Stimulated activated naive CD8-positive, alpha-beta T cell treated with anti-CD3 and anti-CD28 coated beads, Interleukin-15, amount 100 ng/mL, for 72 hours (primary cell): ENCODE data around the gene IQSEC1.

Experiments
- ATAC-seq: fragments of 150-1000 bp; cut with Tn5 transposase; 2 replicates; pipeline ENCODE4 v1.10.0; 2021; ENCODE audit warnings: mild to moderate bottlenecking, moderate library complexity
- DNase-seq, 2 donors: peaks; one replicate each; pipeline ENCODE4 v3.0.0; 2021 to 2022
- H3K27ac Mint-ChIP-seq, 2 donors: one replicate each; pipeline ENCODE4 v1.8.0; 2022; ENCODE audit warnings: mild to moderate bottlenecking in 2 of 2, mixed read lengths in 2 of 2, moderate library complexity in 2 of 2
- H3K27me3 Mint-ChIP-seq: one replicate; pipeline ENCODE4 v1.8.0; 2022; ENCODE audit warnings: mixed read lengths
- H3K4me1 Mint-ChIP-seq: one replicate; pipeline ENCODE4 v1.8.0; 2022; ENCODE audit warnings: mild to moderate bottlenecking, mixed read lengths
- H3K4me3 Mint-ChIP-seq, 2 donors: one replicate each; pipeline ENCODE4 v1.8.0; 2022; ENCODE audit warnings: mild to moderate bottlenecking in 2 of 2, mixed read lengths in 2 of 2, moderate library complexity in 1 of 2
- H3K9me3 Mint-ChIP-seq, 2 donors: one replicate each; pipeline ENCODE4 v1.8.0; 2022; ENCODE audit warnings: mixed read lengths in 2 of 2

Gene IQSEC1

DNA sequence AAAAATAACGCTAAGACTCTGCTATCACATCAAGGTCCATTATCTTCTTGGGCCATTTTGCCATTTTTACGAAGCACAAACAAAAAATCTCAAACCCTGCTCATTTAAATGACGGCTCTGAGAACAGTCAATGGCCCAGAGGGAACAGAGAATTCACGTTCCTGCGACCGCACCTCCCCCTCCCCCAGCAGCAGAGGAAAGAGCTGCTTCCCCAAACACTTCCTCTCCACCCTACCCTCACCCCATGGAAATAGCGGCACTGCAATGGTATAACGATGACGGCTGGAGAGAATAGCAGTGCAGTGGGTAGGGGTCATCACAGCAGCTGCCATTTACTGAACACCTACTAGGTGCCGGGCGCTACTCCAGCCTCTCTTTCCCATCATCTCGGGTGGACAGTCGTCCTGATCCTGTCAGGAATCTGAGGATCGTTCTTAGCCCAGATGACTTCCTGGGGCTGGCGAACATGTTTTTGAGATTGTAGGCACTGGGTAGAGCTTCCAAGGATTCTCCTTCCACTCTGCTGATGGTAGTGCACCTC lies 113.3 kb downstream of the IQSEC1 start:
- Mint-ChIP-seq H3K4me1 (peaks cover 93% of the 10 kb centered on the region), H3K4me3 (no peak overlapping the region), H3K9me3 (no peaks in the 10 kb centered on the region), H3K27ac (no peak overlapping the region), H3K27me3 (no peaks in the 10 kb centered on the region)
- ATAC-seq = no peak
- no peak for DNase-seq

DNA sequence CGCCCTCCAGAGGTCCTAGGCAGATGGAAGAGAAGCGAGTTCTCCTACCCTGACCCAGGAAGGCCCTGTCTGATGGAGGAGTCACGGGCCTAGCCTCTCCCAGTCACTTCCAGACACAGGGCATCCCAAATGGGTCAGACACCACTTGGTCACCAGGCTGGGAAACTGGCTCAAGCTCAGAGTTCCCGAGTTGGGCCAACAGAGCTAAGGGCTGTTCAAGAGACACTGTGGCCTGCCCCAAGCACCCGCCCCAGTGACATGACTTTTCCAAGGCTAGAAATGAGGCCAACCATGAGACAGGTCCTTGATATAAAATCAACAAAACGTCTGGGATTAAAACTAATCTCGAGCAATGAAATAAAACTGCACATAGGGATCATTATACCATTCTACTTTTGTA lies 113.8 kb downstream of the IQSEC1 start:
- Mint-ChIP-seq H3K27ac (no peak overlapping the region), H3K4me1 (peaks cover 93% of the 10 kb centered on the region), H3K9me3 (no peaks in the 10 kb centered on the region), H3K4me3 (no peak overlapping the region), H3K27me3 (no peaks in the 10 kb centered on the region)
- DNase-seq (no peak), ATAC-seq (no peak)

DNA sequence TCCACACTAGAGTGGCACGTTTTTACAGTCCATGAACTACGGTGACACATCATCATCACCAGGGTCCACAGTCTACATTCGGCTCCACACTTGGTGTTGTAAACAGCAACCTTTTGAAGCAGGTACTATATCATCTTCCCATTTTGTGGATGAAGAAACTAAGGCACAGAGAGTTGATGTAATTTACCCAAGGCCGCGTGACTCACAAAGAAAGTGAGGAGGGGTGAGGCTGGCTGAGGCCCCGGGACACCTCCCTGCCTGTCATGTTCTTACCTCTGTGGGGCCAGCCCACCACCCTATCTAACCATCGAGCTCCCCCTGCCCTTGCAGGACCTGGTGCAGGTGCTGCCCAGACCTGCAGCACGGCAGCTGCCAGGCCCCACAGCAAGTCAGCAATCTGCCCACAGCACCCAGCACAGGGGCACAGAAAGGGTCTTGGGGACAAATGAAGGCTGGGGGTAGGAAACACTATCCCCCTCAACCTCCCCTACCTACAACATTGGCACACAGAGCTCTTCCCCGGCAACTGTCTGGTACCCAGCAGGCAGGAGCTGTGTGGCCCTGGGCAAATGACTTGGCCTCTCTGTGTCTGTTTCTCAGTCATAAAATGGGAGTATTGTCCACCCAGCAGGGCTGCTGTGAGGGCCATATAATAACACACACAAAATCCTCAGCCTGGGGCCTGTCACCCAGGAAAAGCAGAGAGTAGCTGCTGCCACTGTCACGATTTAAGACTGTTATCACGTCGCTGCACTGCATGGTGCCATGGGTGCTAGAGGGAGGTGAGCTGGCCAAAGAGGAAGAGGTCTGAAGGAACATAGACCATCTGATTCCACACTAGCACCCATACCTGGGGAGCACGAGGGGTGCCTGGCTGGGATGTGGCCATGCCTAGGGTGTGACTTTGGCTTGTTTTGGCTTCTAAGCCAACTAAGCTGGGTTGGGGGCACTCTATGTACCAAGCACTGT lies 115.1 kb downstream of the IQSEC1 start:
- H3K4me1 Mint-ChIP-seq = peaks cover 93% of the 10 kb centered on the region
- no peaks in the 10 kb centered on the region for H3K27me3 Mint-ChIP-seq
- ATAC-seq (no peak), DNase-seq (no peak)
- no peak overlapping the region for H3K4me3 Mint-ChIP-seq
- peak overlapping the region in 1 of 2 donors; percentile 67 for H3K27ac Mint-ChIP-seq
- no peaks in the 10 kb centered on the region for H3K9me3 Mint-ChIP-seq

DNA sequence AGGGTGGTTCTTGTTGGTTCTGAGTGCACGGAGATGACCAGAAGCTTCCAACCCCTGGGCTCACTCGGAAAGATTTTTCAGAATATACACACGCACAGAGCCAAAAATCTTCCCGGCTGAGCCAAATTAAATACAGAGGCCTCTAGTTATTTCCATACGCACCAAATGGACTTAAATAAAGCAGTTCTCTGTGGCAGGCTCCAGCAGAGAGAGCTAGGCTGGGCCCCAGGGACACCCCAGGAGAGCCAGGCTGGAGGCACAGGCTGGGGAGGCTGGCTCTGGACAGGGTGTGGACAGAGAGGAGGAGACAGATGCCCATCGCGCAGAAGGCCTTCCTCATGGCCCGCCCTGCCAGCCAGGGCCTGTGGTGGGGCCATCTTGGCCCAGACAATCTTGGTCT lies 115.9 kb downstream of the IQSEC1 start:
- Mint-ChIP-seq H3K4me3 (no peak overlapping the region), H3K27ac (no peak overlapping the region), H3K9me3 (no peaks in the 10 kb centered on the region), H3K4me1 (peaks cover 93% of the 10 kb centered on the region), H3K27me3 (no peaks in the 10 kb centered on the region)
- DNase-seq (no peak), ATAC-seq (no peak)

DNA sequence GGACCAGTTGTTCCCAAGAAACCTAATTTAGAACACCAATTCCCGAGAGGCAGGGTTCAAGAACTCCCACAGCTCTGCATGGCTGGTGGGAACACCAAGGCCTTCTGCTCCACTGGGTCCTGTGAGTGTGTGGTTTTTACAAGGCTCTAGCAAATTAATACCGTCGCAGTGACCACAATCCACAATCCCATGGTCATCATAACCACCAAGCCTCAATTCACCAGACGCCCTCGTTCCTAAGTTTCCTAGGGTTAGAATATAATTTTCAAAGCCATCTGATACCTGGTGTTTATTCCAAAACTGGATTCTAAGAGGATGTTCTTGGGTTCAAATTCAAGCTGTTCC lies 116.9 kb downstream of the IQSEC1 start:
- H3K27ac Mint-ChIP-seq = no peak overlapping the region
- peaks cover 91% of the 10 kb centered on the region for H3K4me1 Mint-ChIP-seq
- H3K4me3 Mint-ChIP-seq = no peak overlapping the region
- H3K9me3 Mint-ChIP-seq = no peaks in the 10 kb centered on the region
- no peaks in the 10 kb centered on the region for H3K27me3 Mint-ChIP-seq
- no peak for DNase-seq
- no peak for ATAC-seq

DNA sequence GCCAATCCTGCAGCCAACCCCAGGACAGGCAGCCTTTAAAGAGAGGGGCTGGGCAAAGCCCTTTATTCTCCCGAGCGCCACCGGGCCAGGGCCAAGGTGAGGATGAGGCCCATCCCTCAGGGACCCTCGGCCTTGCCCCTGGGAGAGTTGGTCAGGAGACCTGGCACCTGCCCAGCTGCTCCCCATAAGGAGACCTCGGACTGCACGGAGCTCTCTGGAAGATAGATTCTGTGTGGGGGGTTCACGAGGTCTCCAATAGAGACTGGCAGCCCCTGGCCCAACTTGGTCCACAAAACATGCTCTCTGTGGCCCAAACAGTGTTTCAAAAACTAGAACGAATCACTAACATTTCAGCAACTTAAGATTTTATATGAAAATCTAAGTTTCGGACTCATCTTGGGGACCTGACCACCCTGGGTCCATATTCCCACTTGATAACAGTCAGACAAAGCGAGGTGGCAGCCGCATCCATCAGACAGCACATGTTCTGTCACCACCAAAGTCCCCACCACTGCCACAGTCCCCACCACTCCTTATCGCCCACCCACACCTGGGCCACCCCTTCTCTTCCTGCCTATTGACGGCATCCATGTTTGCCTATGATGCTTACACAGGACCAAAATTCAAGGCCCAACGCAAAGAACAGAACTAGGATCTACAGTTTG lies 117.4 kb downstream of the IQSEC1 start:
- Mint-ChIP-seq H3K4me3 (no peak overlapping the region), H3K27ac (no peak overlapping the region)

DNA sequence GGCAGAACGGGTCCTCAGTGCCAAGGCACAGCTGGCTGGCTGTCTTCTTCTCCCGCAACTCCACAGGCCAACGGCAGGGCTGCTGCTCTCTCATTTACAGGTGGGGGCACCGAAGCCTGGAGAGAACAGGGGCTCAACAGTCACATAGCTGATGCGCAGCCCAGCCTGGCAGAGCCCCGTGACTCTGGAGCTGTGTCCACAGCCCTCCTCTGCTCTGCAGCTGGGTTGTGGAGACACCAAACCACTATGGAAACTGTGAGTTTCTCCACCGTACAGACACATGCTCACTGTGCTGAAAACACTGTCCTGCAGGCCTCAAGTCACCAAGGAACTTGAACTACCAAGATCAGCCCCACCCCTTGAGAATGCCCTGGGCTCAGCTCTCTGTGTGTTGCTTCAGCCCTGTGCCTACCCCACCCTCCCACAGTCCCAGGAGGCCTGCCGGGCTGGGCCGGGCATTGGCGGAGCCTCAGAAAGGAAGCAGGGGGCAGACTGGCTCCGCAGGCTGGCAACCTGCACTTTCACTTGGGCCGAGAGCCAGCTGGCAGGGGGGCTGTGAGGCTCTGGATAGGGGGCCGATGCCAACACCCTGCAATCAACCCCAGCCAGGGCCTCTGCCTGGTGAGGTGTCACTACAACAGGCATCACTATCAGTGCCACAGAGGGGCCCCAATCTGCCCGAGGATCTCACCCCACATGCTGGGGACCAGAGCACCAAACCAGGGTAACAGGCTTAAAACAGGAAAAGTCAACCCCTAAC lies 118.2 kb downstream of the IQSEC1 start:
- DNase-seq (peak in 1 of 2 donors; percentile 12), ATAC-seq (peak; percentile 76)
- peak overlapping the region in 1 of 2 donors; percentile 16 for H3K27ac Mint-ChIP-seq
- H3K27me3 Mint-ChIP-seq = no peaks in the 10 kb centered on the region
- H3K4me1 Mint-ChIP-seq = peaks cover 82% of the 10 kb centered on the region
- no peaks in the 10 kb centered on the region for H3K9me3 Mint-ChIP-seq
- no peak overlapping the region for H3K4me3 Mint-ChIP-seq

More for the DNA sequence above, 117.4 kb downstream of the IQSEC1 start:
- Mint-ChIP-seq H3K4me1 (peaks cover 86% of the 10 kb centered on the region), H3K9me3 (no peaks in the 10 kb centered on the region), H3K27me3 (no peaks in the 10 kb centered on the region)
- DNase-seq (no peak), ATAC-seq (no peak)

DNA sequence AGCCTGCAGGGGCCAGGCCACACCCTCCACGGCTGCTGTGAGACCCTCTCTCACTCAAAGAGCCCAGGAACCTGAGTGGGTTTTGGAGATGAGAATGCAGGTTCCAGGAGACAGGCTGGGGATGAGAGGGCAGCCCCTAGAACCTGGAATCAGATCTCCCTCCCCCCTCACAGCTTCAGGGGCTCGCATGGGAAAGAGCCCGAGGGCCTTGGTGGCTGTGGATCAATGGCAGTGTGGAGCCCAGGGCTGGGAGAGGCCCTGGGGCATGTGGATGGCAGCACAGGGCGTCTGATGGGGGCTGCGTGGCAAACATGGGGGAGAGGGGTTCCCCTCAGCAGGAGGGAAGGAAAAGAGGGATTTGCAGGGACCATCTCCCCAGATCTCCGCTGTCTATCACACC lies 119.0 kb downstream of the IQSEC1 start:
- H3K4me3 Mint-ChIP-seq = no peak overlapping the region
- H3K4me1 Mint-ChIP-seq = peaks cover 83% of the 10 kb centered on the region
- DNase-seq (no peak), ATAC-seq (no peak)
- no peaks in the 10 kb centered on the region for H3K9me3 Mint-ChIP-seq
- peak overlapping the region in 1 of 2 donors; percentile 81 for H3K27ac Mint-ChIP-seq
- no peaks in the 10 kb centered on the region for H3K27me3 Mint-ChIP-seq

DNA sequence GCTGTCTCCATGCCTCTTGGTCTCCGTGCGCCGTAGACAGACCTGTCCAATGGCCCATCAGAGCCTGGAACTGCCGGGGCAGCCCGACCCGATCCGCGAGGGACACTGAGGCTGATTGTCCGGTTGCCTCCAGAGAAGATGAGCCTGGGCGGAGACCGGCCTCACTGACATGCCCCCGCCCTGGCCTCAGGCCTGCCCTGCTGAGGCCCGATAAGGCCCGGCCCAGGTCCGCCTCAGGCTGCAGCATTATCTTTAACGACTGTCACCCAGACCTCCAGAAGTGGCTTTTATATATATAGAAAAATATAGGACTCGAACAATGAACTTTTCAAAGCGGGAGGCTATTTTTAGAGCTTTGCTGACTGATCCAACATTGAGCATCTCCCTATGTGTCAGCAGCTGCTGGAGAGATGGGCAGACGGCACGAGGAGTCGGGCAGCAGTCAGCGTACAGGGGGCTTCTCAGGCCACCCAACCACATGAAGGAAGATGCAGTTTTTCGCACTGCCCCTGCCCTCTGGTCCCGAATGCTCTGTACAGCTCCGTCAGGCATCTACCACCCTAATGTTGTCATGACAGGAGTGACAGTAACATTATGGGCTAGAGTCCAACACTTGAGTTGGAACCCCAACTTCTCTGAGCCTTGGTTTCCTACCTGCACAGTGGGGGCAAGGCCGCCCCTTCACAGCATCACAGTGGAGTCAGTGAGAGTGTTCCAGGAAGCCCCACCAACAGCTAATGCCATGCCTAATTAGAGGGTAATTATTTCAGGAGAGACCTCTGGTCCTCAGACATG lies 119.8 kb downstream of the IQSEC1 start:
- Mint-ChIP-seq H3K27me3 (no peaks in the 10 kb centered on the region), H3K4me1 (peaks cover 87% of the 10 kb centered on the region), H3K27ac (no peak overlapping the region), H3K9me3 (no peaks in the 10 kb centered on the region), H3K4me3 (no peak overlapping the region)
- ATAC-seq (no peak), DNase-seq (no peak)

DNA sequence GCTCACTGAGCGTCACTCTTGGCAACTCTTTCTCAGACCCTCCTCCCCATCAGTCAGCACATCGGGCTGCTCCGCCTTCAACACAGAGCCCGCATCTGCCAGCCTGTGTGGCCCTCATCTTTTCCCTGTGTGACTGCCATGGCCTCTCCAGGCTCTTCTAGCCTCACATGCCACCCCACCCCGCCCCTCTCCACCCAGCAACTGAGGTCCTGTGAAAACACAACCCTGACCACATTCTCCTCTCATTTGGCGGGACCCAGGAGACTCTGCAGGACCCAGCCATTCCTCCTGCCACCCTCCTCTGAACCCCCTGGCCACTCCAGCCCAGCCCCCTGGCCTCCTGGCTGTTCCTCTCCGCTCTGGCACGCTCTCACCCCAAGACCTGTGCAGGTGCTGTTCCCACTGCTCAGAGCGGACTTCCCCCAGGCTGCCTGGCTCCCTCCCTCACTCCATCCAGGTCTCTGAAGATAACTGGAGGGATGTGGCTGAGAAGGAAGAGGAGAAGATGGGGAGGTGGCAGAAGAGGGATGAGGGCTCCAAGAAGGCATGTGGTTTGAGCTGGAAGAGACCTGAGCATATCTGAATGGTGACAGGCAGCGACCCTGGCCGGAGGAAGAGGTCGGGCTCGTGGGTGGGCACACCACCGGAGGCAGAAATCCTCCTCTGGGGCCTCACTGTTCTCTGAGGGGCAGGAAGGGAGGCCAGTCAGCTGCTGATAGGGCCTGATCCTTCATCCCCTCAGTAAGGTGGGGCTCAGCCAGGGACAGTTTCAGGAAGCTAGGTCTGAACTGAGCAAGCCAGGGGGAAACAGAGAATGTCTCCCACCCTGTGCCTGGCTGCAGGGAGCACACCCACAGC lies 120.7 kb downstream of the IQSEC1 start:
- Mint-ChIP-seq H3K27ac (peak overlapping the region in 1 of 2 donors; percentile 9), H3K4me1 (peaks cover 88% of the 10 kb centered on the region), H3K27me3 (no peaks in the 10 kb centered on the region), H3K9me3 (no peaks in the 10 kb centered on the region), H3K4me3 (no peak overlapping the region)
- ATAC-seq (no peak), DNase-seq (no peak)

DNA sequence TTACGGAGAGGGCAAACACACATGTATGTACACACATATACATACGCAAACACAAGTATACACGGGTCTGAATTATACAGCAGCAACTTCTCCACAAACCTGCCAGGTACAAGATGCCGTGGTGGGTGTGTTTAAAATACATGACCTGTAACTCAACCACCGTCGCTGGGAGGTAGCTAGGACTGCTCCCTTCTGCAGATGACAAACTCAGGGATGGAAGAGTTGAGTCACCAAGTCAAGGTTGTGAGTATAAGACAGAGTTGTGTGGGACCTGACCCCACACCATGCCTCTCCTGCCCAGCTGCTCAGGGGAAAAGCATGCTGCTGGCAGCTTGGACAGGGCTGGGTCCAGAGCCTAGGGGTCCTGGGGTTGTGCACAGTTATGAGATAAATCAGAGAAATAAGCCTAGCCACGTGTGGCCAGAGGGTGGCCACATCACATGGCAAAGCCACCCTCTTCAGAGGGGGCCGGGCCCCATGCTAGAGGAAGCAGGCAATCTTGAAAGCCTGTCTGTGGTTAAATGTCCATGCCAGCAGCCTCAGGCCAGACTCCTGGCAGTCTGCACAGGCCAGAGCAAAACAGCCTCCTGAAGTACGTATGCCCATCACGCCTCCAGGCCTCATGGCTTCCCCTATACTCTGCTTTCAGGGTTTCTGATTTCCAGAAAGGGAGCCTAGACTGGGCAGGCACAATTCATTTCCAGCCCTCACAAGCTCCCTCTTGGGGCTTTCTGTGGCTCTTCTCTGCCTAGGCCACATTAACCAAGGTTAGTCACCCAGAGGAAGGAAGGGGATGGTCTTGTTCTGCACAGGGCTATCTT lies 124.1 kb downstream of the IQSEC1 start:
- DNase-seq = peak; percentile 34 to 64
- H3K27me3 Mint-ChIP-seq = no peaks in the 10 kb centered on the region
- H3K27ac Mint-ChIP-seq = peak overlapping the region in 1 of 2 donors; percentile 59
- ATAC-seq = peak; percentile 96
- no peaks in the 10 kb centered on the region for H3K9me3 Mint-ChIP-seq
- H3K4me1 Mint-ChIP-seq = peaks cover 74% of the 10 kb centered on the region
- peak overlapping the region; percentile 40 to 64 for H3K4me3 Mint-ChIP-seq

DNA sequence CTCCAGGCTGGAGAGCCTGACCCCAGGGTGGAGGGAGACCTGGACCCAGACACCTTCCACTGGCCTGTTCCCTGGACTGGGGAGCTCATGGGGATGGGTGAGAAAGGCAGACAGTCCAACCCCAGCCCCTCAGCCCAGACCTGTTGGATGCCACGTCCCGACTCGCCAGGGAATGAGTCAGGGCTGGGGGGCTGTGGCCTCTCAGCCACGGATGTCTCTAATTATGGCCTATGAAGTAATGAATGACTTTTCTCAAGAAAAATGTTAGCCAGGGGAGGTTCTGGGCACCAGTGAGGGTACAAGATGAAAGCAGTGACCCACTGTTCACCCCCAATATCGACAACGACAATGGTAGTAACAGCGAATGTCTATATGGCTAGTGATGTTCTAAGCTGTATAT lies 124.9 kb downstream of the IQSEC1 start:
- Mint-ChIP-seq H3K27me3 (no peaks in the 10 kb centered on the region), H3K27ac (no peak overlapping the region), H3K4me1 (peaks cover 68% of the 10 kb centered on the region), H3K4me3 (no peak overlapping the region), H3K9me3 (no peaks in the 10 kb centered on the region)
- DNase-seq (no peak), ATAC-seq (no peak)

DNA sequence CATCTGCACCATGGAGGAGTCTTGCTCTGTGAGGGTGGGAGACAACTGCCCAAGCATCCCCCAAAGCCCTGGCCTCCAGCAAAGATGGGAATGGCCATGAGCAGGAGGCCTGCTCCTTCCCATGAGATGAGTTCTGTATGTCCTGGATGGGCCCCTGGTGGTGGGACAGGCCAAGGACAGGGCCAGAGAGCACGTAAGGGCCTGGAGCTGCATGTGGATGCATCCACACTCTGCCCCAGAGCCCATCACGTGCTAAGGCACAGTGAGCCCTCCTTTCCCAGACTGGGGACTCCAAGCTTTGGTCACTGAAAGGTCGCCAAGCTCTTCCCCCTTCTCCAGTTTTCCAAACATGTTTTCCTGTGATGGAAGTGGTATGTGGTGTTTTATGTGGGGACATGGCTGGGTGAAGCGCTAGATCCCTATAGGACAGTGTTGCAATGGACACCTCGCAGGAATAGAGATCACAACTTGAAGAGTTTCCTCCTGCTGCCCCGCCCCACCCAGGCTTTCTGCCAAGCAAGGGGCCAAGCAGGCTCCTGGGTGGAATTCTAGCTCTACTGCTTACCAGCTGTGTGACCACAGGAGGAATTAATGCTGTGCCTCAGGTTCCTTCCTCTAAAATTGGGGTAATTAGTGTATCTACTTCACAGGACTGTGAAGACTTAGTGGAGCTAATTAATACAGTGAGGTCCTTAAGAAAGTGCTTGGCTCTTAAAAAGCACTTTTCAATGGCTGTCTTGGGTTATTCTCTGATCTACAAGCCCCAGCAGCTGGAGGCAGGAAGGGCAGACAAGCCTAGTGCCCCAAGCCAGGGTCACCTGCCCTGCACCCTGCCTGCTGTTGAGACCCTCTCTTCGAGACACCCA lies 125.5 kb downstream of the IQSEC1 start:
- Mint-ChIP-seq H3K4me3 (no peak overlapping the region), H3K9me3 (no peaks in the 10 kb centered on the region), H3K27me3 (no peaks in the 10 kb centered on the region), H3K4me1 (peaks cover 62% of the 10 kb centered on the region), H3K27ac (no peak overlapping the region)
- no peak for DNase-seq
- ATAC-seq = no peak
